Measurements from ENCODE around the gene CALB2. TPM values are rescaled to one million over a fixed set of nuclear protein-coding genes. Genes with fewer than 3 reads are reported as not detected.
A peak's percentile ranks its signal among the peaks of the same experiment; 100 is the strongest.

Gene CALB2
- polyA plus RNA-seq, 4 donors = 0.67 to 1.4 (median 0.78) TPM

DNA sequence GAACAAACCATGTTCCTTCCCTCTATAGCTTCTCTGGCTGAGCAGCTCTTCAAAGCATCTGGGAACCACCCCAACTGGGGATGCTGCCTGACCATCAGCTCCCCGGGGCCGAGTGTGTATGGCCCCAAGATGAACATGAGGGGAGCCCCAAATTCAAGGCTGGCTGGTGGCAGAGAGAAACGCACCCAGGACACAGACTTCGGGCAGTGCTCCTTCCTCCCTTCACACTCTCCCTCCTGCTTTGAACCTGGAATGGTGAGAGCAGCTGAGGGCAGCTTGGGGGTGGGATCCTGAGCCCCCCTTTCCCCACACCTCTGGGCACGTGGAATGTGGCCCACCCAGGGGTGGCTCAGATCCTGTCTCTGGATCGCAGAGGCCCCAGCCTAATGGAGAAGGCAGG lies 66.1 kb downstream of the CALB2 start:
- DNase-seq (ENCODE audit: low read depth in 4 of 4, low spot score in 3 of 4) = no peak

GRCh38 chr16:71425746-71426068 lies 67.2 kb downstream of the CALB2 start:
- DNase-seq (ENCODE audit: low read depth in 4 of 4, low spot score in 3 of 4) = no peak

DNA sequence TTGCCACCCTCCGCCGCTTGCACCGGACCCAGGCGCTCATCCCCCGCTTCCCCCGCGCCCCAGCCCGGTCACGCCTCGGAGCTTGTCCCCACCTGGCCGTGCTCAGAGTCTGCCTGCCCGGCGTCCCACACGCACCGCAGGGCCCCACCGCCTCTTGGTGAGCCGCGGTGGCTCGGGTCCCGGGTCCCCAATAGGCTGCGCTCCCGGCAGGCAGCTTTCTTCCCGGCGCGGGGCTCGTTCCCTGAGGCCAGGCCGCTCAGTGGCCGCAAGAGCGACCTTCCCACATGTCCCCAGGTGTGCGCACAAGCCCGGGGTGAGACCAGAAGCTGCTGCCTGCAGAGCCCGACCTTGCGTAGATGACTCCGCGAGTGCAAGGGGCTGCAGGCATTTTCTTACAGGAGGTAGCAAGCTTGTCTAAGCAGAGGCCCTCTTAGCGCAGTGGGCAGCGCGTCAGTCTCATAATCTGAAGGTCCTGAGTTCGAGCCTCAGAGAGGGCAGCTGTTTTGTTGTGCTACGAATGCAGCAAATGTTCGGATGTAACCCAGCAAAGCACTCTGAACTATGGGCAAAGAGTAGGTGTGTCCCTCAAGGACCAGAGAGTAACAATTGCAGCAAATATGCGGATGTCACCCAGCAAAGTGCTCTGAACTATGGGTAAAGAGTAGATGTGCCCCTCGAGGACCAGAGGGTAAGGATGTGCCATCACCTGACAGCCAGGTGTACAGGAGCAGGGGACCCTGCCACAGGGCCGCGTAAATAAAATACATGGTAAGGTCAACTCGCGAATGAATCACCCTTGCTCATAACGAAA lies 67.8 kb downstream of the CALB2 start:
- peak in 3 of 4 donors; percentile 13 to 28 (median 14) for DNase-seq (ENCODE audit: low read depth in 4 of 4, low spot score in 3 of 4)

GRCh38 chr16:71426880-71427615 lies 68.5 kb downstream of the CALB2 start:
- no peak for DNase-seq (ENCODE audit: low read depth in 4 of 4, low spot score in 3 of 4)

- no peak for DNase-seq (ENCODE audit: low read depth in 4 of 4, low spot score in 3 of 4)
Measured at GRCh38 chr16:71428385-71428784, 69.9 kb downstream of the CALB2 start.

DNA sequence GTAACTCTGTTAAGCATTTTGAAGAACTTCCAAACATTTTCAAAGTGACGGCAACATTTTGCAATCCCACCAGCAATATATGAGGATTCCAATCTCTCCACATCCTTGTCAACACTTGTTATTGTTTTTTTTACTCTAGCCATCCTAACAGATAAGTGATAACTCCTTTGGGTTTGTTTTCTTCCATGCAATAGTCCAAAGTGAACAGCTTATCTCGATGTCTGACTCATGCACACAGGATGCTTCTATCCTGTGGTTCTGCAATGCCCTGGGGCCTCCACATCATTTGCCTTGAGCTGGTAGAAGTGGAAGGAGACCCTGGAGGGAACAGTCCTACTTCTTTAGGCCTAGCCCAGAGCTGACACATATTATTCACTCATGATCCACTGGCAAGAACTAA lies 70.4 kb downstream of the CALB2 start:
- DNase-seq (ENCODE audit: low read depth in 4 of 4, low spot score in 3 of 4) = no peak

DNA sequence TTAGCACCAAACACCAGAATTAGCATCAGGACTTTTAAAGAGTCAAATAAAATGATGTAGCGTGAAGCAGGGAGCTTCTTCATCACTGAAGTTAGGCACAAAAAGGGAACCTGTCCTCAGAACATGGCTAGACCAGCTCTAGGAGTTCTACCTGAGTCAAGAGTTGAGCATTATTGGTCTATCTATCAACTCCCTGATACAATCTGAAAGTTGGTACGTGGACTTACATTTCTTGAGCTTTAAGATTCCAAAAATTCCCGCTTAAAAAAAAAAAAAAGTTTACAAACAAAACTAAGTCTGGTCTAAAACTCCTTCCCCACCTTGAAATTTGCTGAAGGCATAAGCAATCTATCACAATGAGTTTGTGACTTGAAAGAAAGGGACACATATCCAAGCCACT lies 71.1 kb downstream of the CALB2 start:
- no peak for DNase-seq (ENCODE audit: low read depth in 4 of 4, low spot score in 3 of 4)

- no peak for DNase-seq (ENCODE audit: low read depth in 4 of 4, low spot score in 3 of 4)
Measured at GRCh38 chr16:71430744-71431143, 72.2 kb downstream of the CALB2 start.

GRCh38 chr16:71431176-71431575 lies 72.7 kb downstream of the CALB2 start:
- DNase-seq (ENCODE audit: low read depth in 4 of 4, low spot score in 3 of 4) = no peak

DNA sequence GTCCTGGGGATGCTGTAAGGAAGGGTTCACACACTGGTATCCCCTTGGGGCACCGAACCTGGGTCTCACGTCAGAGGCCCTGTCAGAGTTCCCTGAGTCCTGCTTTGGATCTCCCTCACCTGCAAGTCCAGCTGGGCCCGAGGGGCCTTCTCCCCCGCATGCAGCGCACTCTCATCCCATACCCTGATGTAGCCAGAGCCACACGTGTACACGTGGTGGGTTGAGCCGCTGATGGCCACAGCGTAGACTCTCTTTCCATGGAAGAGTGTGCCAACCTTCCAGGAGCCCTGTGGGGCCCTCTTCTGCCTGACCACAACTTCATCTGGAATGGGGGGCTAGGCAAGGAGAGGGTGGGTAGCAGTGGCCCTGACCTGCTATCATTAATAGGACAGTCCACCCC lies 73.5 kb downstream of the CALB2 start:
- no peak for DNase-seq (ENCODE audit: low read depth in 4 of 4, low spot score in 3 of 4)

- no peak for DNase-seq (ENCODE audit: low read depth in 4 of 4, low spot score in 3 of 4)
Measured at GRCh38 chr16:71432906-71433305, 74.4 kb downstream of the CALB2 start.

DNA sequence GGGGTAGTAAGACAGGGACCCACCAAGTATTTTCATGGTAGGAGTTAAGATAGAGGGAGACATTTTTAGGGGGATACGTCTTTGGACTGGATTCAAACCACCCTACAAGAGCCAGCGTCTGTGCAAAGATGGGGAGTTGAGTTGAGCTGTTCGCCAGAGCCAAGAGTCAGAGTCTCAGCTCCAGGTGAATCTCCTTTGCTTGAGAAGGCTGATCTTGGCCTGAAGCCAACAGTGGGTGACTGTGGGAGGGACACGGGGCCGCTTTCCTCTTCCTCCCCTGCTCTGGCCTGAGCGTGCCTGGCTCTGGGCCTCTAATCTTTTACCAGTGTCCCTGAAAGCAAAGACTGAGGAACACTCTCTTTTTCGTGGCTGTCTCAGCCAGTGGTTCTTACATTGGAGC lies 78.0 kb downstream of the CALB2 start:
- no peak for DNase-seq (ENCODE audit: low read depth in 4 of 4, low spot score in 3 of 4)

GRCh38 chr16:71439523-71439922 lies 81.0 kb downstream of the CALB2 start:
- no peak for DNase-seq (ENCODE audit: low read depth in 4 of 4, low spot score in 3 of 4)

Other genes with a start within 250 kb of the CALB2 start
- 10 to 100 TPM; 11.6 to 13.1 (median 13.0) TPM for gene HYDIN, start 128.0 kb upstream of the CALB2 start, polyA plus RNA-seq (ENCODE audit: insufficient read length in 4 of 4)
- gene CMTR2, start 69.3 kb upstream of the CALB2 start, polyA plus RNA-seq (ENCODE audit: insufficient read length in 4 of 4) = 10 to 100 TPM; 37.1 to 61.8 (median 48.6) TPM
- gene TLE7, start 83.3 kb downstream of the CALB2 start, polyA plus RNA-seq (ENCODE audit: insufficient read length in 4 of 4) = under 1 TPM in 1 of 4 donors, not detected in 3; 0.04 TPM
- 10 to 100 TPM; 14.4 to 21.7 (median 17.0) TPM for gene ZNF23, start 103.5 kb downstream of the CALB2 start, polyA plus RNA-seq (ENCODE audit: insufficient read length in 4 of 4)
- gene ZNF19, start 130.6 kb downstream of the CALB2 start, polyA plus RNA-seq (ENCODE audit: insufficient read length in 4 of 4) = 10 to 100 TPM; 13.4 to 15.5 (median 14.5) TPM
- under 1 TPM; 0.17 to 0.48 (median 0.28) TPM for gene CHST4, start 167.7 kb downstream of the CALB2 start, polyA plus RNA-seq (ENCODE audit: insufficient read length in 4 of 4)
- gene TAT, start 218.4 kb downstream of the CALB2 start, polyA plus RNA-seq (ENCODE audit: insufficient read length in 4 of 4) = under 1 TPM; 0.06 to 0.17 (median 0.10) TPM

Measured in right renal pelvis (tissue), 4 donors.